ENCODE data around the gene C1orf185. TPM values are rescaled to one million over a fixed set of nuclear protein-coding genes. Genes with fewer than 3 reads are reported as not detected.

Gene C1orf185

DNA sequence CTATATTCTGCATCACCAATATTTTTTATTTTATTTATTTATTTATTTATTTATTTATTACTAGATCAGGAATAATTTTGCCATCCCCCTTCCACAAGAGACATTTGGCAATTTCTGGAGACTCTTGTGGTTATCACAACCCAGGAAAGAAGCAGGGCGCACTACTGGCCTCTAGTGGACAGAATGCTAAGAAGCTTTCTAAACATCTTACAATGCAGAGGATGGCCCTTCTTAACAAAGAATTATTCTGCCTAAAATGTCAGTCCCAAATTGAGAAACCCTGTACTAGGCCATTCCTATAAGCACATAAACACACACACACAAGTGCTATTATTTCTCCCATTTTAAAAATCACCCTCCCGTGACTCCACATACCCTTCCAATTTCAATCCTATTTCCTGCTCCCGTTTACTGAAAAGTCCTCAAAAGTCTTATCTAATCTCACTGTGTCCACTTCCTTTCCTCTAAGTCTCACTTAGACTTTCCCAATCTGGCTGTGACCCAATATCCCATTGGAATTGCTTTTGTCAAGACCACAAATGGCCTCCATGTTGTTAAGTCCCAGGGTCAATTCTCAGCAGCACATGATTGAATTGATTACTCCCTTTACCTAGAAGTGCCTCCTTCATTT, 90.3 kb downstream of the C1orf185 start:
- H3K18ac ChIP-seq (ENCODE audit: low read depth in 1 of 2, low read length in 2 of 2): no peak overlapping the region
- no peak overlapping the region for H3K27ac ChIP-seq (ENCODE audit: low read length, poor library complexity, severe bottlenecking)
- no peak overlapping the region for H3K23ac ChIP-seq (ENCODE audit: low read length in 2 of 2)
- no peak overlapping the region for H3K4ac ChIP-seq (ENCODE audit: low read depth in 1 of 2, low read length in 2 of 2)
- no peak overlapping the region for H2AFZ ChIP-seq (ENCODE audit: low read depth, low read length)
- WGBS: 25% methylated on average over 3 of the region's 3 CpGs
- H3K9me3 ChIP-seq (ENCODE audit: control insufficient read depth, low read length): no peaks in the 10 kb centered on the region
- H4K91ac ChIP-seq (ENCODE audit: low read length): no peak overlapping the region
- DNase-seq: peak; percentile 76
- no peak overlapping the region for H3K4me3 ChIP-seq (ENCODE audit: insufficient read depth in 1 of 2, low read depth in 1 of 2, low read length in 2 of 2)
- no peaks in the 10 kb centered on the region for H3K4me1 ChIP-seq (ENCODE audit: control insufficient read depth, insufficient read depth, low read depth, low read length)
- no peaks in the 10 kb centered on the region for H3K79me1 ChIP-seq (replicated peaks; ENCODE audit: low read length, poor library complexity, severe bottlenecking)
- H3K36me3 ChIP-seq (ENCODE audit: control insufficient read depth in 1 of 2, insufficient read depth in 2 of 2, low read depth in 1 of 2, low read length in 2 of 2): no peaks in the 10 kb centered on the region
- no peak overlapping the region for H2BK120ac ChIP-seq (ENCODE audit: low read depth, low read length)
- H4K8ac ChIP-seq (ENCODE audit: low read length): no peak overlapping the region
- no peaks in the 10 kb centered on the region for H3K27me3 ChIP-seq (ENCODE audit: control insufficient read depth in 1 of 2, insufficient read depth in 1 of 2, low read length in 2 of 2)
- no peak overlapping the region for H3K9ac ChIP-seq (ENCODE audit: low read length)
- no peak overlapping the region for H3K4me2 ChIP-seq (ENCODE audit: low read length, poor library complexity, severe bottlenecking)
- H2AK5ac ChIP-seq (ENCODE audit: low read length, severe bottlenecking): no peak overlapping the region
- no peak overlapping the region for H3K14ac ChIP-seq (ENCODE audit: low read length in 2 of 2)
- no peak overlapping the region for H2BK15ac ChIP-seq (ENCODE audit: low read depth, poor library complexity, severe bottlenecking)
- no peak overlapping the region for H2BK5ac ChIP-seq (ENCODE audit: low read depth, low read length, poor library complexity, severe bottlenecking)
- no peak overlapping the region for H2BK12ac ChIP-seq (ENCODE audit: low read length in 2 of 2)

DNA sequence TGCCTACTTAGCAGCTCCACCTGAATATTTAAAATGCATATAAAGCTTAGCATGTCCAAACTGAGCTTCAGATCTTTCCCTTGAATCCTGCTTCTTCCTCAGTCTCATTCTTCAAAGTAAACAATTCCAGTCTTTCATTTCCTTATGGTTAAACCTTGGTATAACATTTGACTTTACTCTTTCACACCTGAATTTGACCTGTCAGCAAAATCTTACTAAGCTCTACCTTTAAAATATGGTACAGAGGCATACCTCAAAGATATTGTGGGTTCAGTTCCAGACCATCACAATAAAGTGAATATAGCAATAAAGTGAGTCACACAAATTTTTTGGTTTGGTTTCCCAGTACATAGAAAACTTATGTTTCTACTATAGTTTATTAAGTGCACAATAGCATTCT, 91.5 kb downstream of the C1orf185 start:
- no peak for DNase-seq

More for the DNA sequence above, 91.5 kb downstream of the C1orf185 start:
- H3K23ac ChIP-seq (ENCODE audit: low read length in 2 of 2): no peak overlapping the region
- H2BK12ac ChIP-seq (ENCODE audit: low read length in 2 of 2): no peak overlapping the region
- H3K4me3 ChIP-seq (ENCODE audit: insufficient read depth in 1 of 2, low read depth in 1 of 2, low read length in 2 of 2): no peak overlapping the region
- H3K4me2 ChIP-seq (ENCODE audit: low read length, poor library complexity, severe bottlenecking): no peak overlapping the region
- no peak overlapping the region for H2BK5ac ChIP-seq (ENCODE audit: low read depth, low read length, poor library complexity, severe bottlenecking)
- H2BK15ac ChIP-seq (ENCODE audit: low read depth, poor library complexity, severe bottlenecking): no peak overlapping the region
- no peak overlapping the region for H3K18ac ChIP-seq (ENCODE audit: low read depth in 1 of 2, low read length in 2 of 2)
- H2AFZ ChIP-seq (ENCODE audit: low read depth, low read length): no peak overlapping the region
- no peak overlapping the region for H3K4ac ChIP-seq (ENCODE audit: low read depth in 1 of 2, low read length in 2 of 2)
- no peak overlapping the region for H3K9ac ChIP-seq (ENCODE audit: low read length)
- no peaks in the 10 kb centered on the region for H3K4me1 ChIP-seq (ENCODE audit: control insufficient read depth, insufficient read depth, low read depth, low read length)
- H4K91ac ChIP-seq (ENCODE audit: low read length): no peak overlapping the region
- no peak overlapping the region for H3K27ac ChIP-seq (ENCODE audit: low read length, poor library complexity, severe bottlenecking)
- no peak overlapping the region for H2BK120ac ChIP-seq (ENCODE audit: low read depth, low read length)
- H3K27me3 ChIP-seq (ENCODE audit: control insufficient read depth in 1 of 2, insufficient read depth in 1 of 2, low read length in 2 of 2): no peaks in the 10 kb centered on the region
- H3K36me3 ChIP-seq (ENCODE audit: control insufficient read depth in 1 of 2, insufficient read depth in 2 of 2, low read depth in 1 of 2, low read length in 2 of 2): no peaks in the 10 kb centered on the region
- H2AK5ac ChIP-seq (ENCODE audit: low read length, severe bottlenecking): no peak overlapping the region
- no peaks in the 10 kb centered on the region for H3K9me3 ChIP-seq (ENCODE audit: control insufficient read depth, low read length)
- no peak overlapping the region for H3K14ac ChIP-seq (ENCODE audit: low read length in 2 of 2)
- no peaks in the 10 kb centered on the region for H3K79me1 ChIP-seq (replicated peaks; ENCODE audit: low read length, poor library complexity, severe bottlenecking)
- no peak overlapping the region for H4K8ac ChIP-seq (ENCODE audit: low read length)

Small RNA genes within 50 kb of the gene (small RNA-seq; reads per million reads assigned to genes)
- not detected for gene MIR4421 (ENCODE audit: low read depth)
- not detected for gene MIR6500 (ENCODE audit: low read depth)
- not detected for gene RF00019 (ENCODE audit: low read depth)
